Lower lobe of right lung (tissue), 2 donors: Measurements from ENCODE around the gene SAMM50. TPM values are rescaled to one million over a fixed set of nuclear protein-coding genes. Genes with fewer than 3 reads are reported as not detected.

ENCODE experiments used
- ATAC-seq, 2 donors: fragments of 200-7000 bp; cut with Tn5 transposase; one replicate each; pipeline ENCODE4 v1.9.1; 2020 to 2022; ENCODE audit warnings: mild to moderate bottlenecking in 2 of 2, moderate library complexity in 2 of 2
- DNase-seq: peaks from one replicate; pipeline ENCODE4 v3.0.0-alpha.2; 2020
- H3K27ac ChIP-seq: fragments of 200-600 bp; one replicate; pipeline ENCODE4 v1.8.0; 2022
- H3K27me3 ChIP-seq: fragments of 200-600 bp; one replicate; pipeline ENCODE4 v1.8.0; 2022; ENCODE audit warnings: low read depth
- H3K36me3 ChIP-seq: fragments of 200-600 bp; one replicate; pipeline ENCODE4 v1.8.0; 2022; ENCODE audit warnings: mild to moderate bottlenecking
- H3K4me1 ChIP-seq: fragments of 200-600 bp; one replicate; pipeline ENCODE4 v1.8.0; 2022
- H3K4me3 ChIP-seq: fragments of 200-600 bp; one replicate; pipeline ENCODE4 v1.8.0; 2022; ENCODE audit warnings: mild to moderate bottlenecking
- H3K9me3 ChIP-seq: fragments of 200-600 bp; one replicate; pipeline ENCODE4 v1.8.0; 2022
- intact Hi-C: fragments of 100-400 bp; cut with DNase I; formaldehyde crosslinking; loops from one replicate; pipeline ENCODE4 v1.11.0; 2022
- total RNA-seq: library from RNA; stranded (reverse); fragmentation: NEBNext Ultra II Directional; extraction: Animal tissue kit (Norgen Biotek cat#: 25700); gene quantifications from one replicate; pipeline ENCODE4 v1.2.1, GENCODE V29; 2021
- TF ChIP-seq, protein P1 (sequence below): fragments of 200-600 bp; IDR thresholded peaks from one replicate; pipeline ENCODE4 v1.8.0; 2022; ENCODE audit warnings: antibody characterized with exemption, mild to moderate bottlenecking
- donor health status: DM: no; HTN: yes; CAD: no; lungs with severe emphysema.

SAMM50 gene
- total RNA-seq, 1 donor from 2014 or later: 28.5 TPM

DNA sequence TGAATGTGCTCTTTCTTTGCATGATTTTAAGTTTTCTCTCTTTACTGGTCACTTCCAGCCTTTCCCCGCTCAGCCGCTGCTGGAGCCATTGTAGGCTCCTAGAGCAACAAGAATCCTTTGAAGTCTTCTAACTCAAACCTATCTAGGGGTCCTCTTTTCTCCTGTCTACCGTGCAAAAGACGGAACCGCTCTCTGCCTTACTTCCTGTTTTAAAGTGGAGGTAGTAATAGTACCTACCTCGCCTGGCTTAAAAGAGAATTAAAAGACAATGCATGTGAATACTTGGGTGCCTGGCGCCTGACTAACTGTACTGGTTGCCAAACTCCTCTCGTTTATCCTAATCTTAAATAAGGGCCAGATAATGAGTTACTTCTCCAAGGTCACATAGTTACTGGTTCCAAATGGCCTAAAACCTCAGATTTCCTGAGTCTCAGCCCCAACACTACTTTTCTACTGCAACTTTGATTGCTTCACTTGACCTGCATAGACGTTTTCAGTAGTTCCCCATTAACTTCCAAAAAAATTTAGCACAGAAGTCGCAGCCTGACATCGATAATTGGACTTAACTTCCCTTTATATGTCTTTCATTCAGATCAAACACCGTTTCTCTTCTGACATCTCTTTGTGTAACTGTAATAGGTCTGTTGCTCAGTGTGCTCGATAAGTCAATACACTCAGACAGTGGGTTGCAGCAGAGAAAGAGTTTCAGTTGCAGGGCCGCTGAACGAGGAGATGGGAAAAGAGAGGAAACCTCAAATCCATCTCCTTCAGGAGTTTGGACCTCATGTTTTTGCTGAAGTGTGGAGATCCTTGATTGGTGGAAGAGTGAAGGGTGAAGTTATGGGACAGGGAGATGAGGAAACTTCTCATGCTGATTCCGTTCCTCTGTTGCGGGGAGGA is 891 bp downstream of the SAMM50 start:
- Histone ChIP-seq H3K27me3 (no peaks in the 10 kb centered on the region), H3K27ac (peak overlapping the region; percentile 84), H3K36me3 (no peaks in the 10 kb centered on the region), H3K9me3 (no peaks in the 10 kb centered on the region), H3K4me1 (peaks cover 31% of the 10 kb centered on the region), H3K4me3 (peak overlapping the region; percentile 79)
- TF ChIP-seq, protein P1, sequence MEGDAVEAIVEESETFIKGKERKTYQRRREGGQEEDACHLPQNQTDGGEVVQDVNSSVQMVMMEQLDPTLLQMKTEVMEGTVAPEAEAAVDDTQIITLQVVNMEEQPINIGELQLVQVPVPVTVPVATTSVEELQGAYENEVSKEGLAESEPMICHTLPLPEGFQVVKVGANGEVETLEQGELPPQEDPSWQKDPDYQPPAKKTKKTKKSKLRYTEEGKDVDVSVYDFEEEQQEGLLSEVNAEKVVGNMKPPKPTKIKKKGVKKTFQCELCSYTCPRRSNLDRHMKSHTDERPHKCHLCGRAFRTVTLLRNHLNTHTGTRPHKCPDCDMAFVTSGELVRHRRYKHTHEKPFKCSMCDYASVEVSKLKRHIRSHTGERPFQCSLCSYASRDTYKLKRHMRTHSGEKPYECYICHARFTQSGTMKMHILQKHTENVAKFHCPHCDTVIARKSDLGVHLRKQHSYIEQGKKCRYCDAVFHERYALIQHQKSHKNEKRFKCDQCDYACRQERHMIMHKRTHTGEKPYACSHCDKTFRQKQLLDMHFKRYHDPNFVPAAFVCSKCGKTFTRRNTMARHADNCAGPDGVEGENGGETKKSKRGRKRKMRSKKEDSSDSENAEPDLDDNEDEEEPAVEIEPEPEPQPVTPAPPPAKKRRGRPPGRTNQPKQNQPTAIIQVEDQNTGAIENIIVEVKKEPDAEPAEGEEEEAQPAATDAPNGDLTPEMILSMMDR: no peak
- peak; percentile 2 to 18 for ATAC-seq
- intact Hi-C loops: no loop called here
- no peak for DNase-seq

DNA sequence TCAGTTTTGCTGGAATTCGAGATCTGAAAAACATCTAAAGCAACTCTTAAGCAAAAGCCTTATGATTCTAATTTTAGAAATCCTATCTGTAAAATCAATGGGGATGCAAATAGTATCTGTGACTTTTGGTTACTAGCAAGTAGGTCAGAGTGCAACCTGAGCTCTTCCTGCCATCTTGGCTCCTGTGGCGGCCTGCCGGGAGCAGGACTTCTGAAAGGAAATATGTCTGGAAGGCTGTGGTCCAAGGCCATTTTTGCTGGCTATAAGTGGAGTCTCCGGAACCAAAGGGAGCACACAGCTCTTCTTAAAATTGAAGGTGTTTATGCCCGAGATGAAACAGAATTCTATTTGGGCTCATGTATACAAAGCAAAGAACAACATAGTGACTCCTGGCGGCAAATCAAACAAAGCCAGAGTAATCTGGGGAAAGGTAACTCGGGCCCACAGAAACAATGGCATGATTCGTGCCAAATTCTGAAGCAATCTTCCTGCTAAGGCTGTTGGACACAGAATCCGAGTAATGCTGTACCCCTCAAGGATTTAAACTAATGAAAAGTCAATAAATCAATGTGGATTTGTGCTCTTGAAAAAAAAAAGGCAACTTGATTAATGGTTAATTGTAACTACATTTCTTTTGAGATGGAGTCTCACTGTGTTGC is 1.7 kb downstream of the SAMM50 start:
- Histone ChIP-seq H3K27me3 (no peaks in the 10 kb centered on the region), H3K4me3 (no peak overlapping the region), H3K9me3 (no peaks in the 10 kb centered on the region), H3K4me1 (peaks cover 31% of the 10 kb centered on the region), H3K36me3 (no peaks in the 10 kb centered on the region), H3K27ac (no peak overlapping the region)
- DNase-seq (no peak), ATAC-seq (no peak)
- intact Hi-C loops: no loop called here
- TF ChIP-seq, protein P1: no peak

DNA sequence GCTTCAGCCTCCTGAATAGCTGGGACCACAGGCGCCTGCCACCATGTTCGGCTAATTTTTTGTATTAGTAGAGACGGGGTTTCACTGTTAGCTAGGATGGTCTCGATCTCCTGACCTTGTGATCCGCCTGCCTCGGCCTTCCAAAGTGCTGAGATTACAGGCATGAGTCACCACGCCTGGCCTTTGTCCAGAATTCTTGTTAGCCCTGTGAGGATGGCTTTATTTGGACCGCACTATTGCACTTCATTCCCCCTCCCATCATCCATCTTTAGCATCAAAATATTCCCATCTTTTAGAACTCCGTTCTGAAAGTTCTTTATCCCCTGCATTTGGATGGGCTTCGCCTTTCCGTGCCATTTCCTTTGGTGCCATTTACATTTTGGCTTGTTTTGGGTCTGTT is 2.6 kb downstream of the SAMM50 start:
- peaks cover 31% of the 10 kb centered on the region for H3K4me1 ChIP-seq
- DNase-seq: no peak
- TF ChIP-seq, protein P1: no peak
- no peaks in the 10 kb centered on the region for H3K9me3 ChIP-seq
- no peaks in the 10 kb centered on the region for H3K36me3 ChIP-seq
- no peak for ATAC-seq
- no peaks in the 10 kb centered on the region for H3K27me3 ChIP-seq
- H3K4me3 ChIP-seq: no peak overlapping the region
- no peak overlapping the region for H3K27ac ChIP-seq
- intact Hi-C loops: no loop called here

DNA sequence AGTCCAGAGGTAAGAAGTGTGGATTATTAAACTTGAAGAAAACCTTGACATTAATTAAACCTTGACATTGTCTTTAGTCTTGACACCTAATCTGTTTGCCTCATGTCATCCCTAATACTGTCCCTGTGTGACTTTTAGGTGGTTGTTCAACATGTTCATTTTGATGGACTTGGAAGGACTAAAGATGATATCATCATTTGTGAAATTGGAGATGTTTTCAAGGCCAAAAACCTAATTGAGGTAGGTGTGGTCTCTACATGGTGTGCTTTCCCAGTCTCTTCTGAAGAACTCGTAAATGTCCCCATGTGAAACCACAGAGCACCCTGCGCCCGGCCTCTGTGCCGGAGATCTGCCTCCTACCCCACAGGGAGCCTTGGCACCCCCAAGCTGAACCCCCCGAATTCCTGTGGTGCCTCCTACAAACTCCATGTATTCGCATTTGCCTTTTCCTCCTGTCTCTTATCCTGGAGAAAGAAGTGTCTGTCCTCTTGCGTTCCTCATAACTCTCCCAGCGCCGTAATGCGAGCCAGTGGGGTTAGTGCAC is 9.1 kb downstream of the SAMM50 start:
- intact Hi-C loops: no loop called here
- Histone ChIP-seq H3K36me3 (peaks cover 64% of the 10 kb centered on the region), H3K27me3 (no peaks in the 10 kb centered on the region), H3K4me1 (no peaks in the 10 kb centered on the region), H3K27ac (no peak overlapping the region), H3K4me3 (no peak overlapping the region), H3K9me3 (no peaks in the 10 kb centered on the region)
- DNase-seq (no peak), ATAC-seq (no peak)
- TF ChIP-seq, protein P1: no peak

DNA sequence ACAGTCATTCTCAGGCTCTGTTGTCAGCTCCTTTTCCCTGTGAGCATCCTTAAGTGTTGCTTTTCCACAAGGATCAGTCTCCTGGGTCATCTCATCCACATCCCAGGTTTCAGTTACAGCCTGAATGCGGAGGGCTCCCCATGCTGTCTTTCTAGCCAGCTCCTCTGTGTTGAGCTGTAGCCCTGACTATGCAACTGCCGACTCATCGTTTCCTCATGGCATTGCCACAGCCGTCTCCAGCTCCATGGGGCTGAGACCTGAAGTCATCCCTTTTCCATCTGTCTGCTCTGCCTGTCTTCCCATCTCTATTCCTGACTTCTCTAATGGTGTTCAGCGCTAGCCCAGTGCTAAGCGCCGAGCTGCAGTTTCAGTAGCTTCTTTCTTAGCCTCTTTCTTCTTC is 11.8 kb downstream of the SAMM50 start:
- ATAC-seq (no peak), DNase-seq (no peak)
- no peaks in the 10 kb centered on the region for H3K4me1 ChIP-seq
- no peak overlapping the region for H3K27ac ChIP-seq
- TF ChIP-seq, protein P1: no peak
- intact Hi-C loops: no loop called here
- H3K4me3 ChIP-seq: no peak overlapping the region
- H3K9me3 ChIP-seq: no peaks in the 10 kb centered on the region
- H3K36me3 ChIP-seq: peaks cover 90% of the 10 kb centered on the region
- no peaks in the 10 kb centered on the region for H3K27me3 ChIP-seq
